Measurements from ENCODE around the gene FARSB.
"Not testable (repeated sequence)": the region's sequence is repeated elsewhere in the genome, so short reads cannot be mapped to it uniquely, and the experiment has no call there.

Gene FARSB

GRCh38 chr2:222604749-222605515 lies 51.0 kb downstream of the FARSB start:
- DNase-seq (ENCODE audit: low read depth): no peak

DNA sequence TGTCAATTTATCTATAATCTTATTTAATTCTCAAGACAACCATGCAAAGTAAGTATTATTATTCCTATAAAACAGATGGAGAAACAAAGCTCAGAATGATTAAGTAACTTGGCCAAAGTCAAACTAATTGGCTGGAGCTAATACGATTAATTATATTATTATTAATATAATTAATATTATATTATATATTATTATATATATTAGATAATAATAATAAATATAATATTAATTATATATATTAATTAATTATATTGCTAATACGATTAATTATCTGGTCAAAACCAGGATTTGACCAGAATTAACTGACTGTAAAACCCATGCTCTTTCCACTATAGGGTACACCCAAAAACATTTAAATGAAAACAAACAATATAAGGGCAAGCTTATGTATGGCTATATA lies 52.4 kb downstream of the FARSB start:
- DNase-seq (ENCODE audit: low read depth): no peak

DNA sequence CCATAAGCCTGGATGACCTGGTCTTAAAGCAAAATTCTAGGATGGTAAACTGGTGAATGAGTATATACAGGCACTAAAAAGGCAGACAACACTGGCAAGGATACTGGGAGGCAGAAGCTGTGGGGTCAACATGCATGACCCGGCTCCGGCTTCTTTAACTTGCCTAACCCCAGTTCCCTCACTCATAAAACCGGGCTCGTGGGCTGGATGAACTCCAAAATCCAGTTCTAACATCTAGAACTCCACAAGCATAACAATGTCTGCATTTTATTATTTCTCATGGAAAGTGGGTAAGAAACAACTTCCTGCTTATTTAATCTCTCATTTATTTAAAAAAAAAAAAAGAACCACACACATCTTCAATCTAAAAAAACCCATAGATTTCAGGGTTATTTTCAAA lies 57.3 kb downstream of the FARSB start:
- DNase-seq (ENCODE audit: low read depth): no peak

DNA sequence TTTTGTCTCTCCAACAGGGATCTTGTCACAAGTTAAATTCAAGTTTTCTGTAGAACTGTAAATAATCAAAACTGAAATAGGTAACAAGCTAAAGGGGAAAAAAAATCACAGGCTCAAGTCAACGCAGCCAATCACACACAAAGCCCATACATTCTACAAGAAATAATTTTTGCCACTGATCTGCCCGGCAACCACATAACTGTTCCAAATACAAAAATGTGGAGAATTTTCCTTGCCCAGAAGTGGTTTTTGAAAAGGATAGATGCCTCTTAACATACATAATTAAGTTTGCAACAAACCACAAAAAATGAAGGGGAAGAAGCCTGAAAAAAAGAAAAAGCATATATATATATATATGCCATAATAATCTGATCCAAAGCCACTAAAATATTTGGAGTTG lies 60.3 kb downstream of the FARSB start:
- DNase-seq (ENCODE audit: low read depth): no peak

DNA sequence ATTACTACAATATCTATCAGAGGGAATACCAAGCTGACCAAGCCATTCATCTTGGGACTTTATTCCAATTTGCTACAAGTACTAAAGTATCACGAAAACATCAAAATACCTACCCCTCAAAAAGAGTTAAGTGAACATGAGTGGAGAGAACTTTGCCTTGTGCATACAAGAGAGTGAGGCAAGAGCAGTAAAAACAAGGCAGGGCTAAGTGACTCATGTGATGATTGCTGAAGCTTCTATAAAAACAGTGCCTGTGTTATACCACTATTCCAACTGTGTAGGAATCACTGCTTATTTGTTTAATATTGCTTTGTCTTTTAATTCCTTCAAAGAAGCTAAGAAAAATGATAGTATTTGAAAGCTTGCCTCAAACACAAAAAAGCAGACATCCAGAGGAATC lies 61.2 kb downstream of the FARSB start:
- DNase-seq (ENCODE audit: low read depth): peak; percentile 68

DNA sequence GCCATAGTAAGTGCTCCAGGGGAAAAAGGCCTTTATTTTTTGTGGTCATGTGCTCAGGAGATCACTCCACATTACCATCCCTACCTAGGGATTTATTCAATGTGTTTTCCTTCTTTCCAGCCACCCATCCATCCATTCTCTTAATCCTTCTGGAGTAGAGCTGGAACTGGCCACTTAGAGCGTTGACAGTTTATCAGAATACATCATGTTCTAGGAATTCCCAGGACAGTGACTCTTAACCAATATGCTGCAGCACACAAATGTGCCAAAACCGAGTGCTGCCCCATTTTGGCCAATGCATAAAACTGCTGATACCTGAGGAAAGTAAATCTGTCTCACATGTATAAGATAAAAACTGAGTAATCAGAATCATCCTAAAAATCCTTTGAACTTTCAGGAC lies 63.7 kb downstream of the FARSB start:
- DNase-seq (ENCODE audit: low read depth): no peak

DNA sequence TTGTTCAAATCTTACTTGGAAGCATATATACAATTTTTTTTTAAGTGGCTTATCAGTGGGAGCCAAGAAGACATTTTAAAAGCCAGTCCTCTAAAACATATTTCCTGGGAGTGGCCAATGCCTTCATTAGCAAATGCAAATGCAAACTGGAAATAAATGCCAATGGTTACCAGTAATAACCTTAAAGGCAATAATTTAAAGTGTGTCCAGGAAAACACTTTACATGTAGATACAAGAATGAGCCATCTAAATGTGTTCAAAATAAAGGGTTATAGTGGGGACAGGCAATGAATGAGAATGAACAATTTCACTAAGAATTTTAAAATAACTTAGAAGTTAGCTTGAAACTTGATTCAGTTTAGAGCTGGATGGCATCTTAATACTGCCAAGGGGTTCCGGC lies 64.2 kb downstream of the FARSB start:
- DNase-seq (ENCODE audit: low read depth): no peak

- DNase-seq (ENCODE audit: low read depth): not testable (repeated sequence)
These were observed 71.3 kb downstream of the FARSB start for GRCh38 chr2:222584589-222584988.

- no peak for DNase-seq (ENCODE audit: low read depth)
These were observed 73.0 kb downstream of the FARSB start for GRCh38 chr2:222582928-222583327.

- no peak for DNase-seq (ENCODE audit: low read depth)
These were observed 78.6 kb downstream of the FARSB start for GRCh38 chr2:222577341-222577740.

DNA sequence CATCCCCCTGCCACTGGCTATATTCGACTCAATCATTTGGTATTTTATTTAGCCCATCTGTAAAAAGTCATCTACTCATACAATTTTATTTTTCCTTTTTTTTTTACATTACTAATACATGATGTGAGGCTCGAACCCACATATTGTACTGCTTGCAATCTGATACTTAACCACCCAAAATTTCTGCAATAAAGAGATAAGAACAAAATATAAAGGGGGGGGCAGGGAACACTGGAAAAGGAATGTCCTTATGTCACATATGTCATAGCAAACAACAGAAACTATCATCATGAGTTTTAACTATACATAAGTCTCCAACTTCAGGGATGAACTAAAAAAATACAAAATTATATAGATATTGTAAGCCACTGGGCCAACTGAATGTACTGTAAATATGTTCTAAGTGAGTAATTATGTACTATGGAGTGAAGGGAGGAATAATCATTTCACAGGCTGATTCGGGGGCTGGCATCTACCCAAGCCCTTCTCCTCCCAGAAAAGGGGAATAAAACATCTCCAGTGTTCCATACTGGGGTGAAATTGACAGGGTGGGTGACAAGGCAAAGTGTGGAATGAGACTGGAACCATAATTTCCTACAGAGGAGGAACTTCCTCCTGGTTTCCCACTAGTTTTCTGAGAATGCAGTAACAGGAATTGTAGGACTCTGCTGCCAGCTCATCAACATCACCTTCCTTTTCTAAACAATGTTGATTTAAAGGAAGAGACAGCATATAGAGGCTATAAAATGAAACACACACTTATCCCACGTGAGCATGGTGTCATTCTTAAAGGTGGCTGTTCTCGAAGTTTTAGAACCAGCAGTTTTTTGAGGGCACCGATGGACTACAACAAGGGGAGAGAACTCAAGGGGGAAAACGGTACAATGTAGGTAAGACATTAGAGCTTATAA lies 79.5 kb downstream of the FARSB start:
- DNase-seq (ENCODE audit: low read depth): no peak

DNA sequence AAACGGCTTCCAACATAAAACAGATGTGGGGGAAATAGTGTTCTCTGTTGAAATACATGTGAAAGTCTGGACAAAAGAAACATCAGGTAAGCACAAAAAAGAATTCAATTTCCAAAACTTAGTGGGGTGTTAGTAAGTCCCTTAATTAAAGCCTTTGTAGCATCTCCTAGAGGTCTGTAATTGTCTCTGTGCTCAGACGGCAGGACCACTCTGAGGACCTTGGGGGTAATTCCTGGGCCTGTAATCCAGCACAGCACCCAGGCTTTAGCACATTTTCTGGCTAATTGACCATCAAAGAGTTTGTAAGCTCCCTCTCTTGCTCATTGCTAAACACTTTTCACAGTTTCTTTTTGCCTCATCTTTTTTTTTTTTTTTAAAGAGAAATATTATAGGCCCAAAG lies 80.3 kb downstream of the FARSB start:
- DNase-seq (ENCODE audit: low read depth): no peak

DNA sequence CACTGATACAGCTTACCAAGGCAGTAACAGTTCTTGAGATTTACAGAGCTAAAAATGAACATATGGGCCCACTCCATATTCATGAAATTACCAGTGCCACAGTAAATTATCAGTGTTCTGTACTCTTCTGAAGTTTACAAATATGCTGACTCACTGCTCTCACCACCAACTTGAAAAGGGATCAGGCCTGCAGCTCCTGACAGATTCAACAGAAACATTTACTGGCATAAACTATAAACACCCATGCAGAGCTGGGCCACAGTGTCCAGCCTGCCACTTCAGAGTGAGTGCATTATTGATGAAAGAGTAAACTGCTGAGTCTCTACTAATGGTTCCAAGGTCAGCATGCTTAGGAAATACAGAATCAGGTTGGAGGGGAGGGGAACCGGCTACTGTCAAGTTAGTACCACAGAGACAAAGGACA lies 83.1 kb downstream of the FARSB start:
- peak; percentile 28 for DNase-seq (ENCODE audit: low read depth)

GRCh38 chr2:222572264-222572721 lies 83.6 kb downstream of the FARSB start:
- peak; percentile 17 for DNase-seq (ENCODE audit: low read depth)

- peak; percentile 47 for DNase-seq (ENCODE audit: low read depth)
These were observed 86.1 kb downstream of the FARSB start for GRCh38 chr2:222569826-222570225.

- DNase-seq (ENCODE audit: low read depth): peak; percentile 68
These were observed 87.0 kb downstream of the FARSB start for GRCh38 chr2:222568865-222569264.

- DNase-seq (ENCODE audit: low read depth): no peak
These were observed 89.7 kb downstream of the FARSB start for GRCh38 chr2:222566229-222566628.

DNA sequence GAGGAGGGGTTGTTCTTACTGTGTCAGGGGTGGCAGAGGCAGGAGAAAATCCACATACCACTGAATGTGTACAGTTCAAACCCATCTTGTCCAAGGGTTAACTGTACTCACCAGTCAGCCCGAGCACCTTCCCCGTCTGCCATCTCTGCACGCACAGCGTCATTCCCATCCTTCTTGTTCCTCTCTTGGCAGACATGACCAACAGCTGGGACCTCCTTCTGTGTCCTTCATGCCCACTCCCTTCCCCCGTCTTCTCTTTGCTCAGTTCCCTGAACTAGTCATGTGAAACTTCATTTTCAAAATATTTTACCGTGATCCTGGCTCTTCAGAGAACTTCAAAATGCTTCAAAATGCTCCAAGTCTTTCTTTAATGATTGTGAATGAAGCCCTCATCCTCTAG lies 92.0 kb downstream of the FARSB start:
- DNase-seq (ENCODE audit: low read depth): no peak

DNA sequence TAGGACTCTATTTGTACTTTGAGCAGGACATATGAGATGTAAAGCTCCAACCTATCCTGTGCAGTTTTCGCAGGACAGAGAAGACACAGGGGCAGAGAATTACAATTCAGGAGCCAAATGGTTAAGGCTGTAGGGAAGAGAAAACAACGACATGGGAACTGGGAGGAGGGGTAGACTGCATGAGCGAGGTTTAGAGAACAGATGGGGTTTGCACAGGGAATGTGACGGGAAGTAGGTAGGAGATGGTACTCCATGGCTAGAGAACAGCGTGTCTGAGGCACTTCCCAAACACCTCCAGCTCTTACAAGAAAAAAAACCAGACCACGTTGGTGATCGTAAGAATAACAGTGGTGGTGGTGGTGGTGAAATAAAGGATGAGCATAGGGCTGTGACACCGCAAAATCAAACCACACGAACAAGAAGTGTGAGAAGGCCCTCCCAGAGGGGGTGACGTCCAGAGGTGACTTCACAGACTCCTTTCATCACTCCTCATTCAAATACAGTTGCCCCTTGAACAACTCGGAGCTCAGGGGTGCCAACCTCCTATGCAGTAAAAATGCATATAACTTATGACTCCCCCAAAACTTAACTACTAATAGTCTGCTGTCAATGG lies 92.7 kb downstream of the FARSB start:
- DNase-seq (ENCODE audit: low read depth): no peak

- peak; percentile 25 for DNase-seq (ENCODE audit: low read depth)
These were observed 93.9 kb downstream of the FARSB start for GRCh38 chr2:222561817-222562645.

DNA sequence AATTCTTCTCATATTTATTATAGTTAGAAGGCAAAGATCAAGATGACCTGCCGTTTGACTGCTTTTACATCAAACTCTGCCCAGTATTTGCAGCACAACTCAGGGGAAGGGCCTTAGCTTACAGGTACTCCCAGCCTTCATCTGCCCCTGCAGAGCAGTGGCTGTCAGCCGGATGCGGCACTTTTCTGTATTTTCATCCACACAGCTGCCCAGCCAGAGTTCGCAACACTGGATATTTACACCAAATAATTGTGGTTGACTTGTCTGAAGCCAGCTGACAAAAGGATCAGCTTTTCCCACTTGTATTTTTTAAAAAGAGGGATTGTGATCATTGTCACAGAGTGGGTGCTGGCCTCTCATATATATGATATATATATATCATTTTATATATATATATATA lies 94.7 kb downstream of the FARSB start:
- DNase-seq (ENCODE audit: low read depth): no peak

DNA sequence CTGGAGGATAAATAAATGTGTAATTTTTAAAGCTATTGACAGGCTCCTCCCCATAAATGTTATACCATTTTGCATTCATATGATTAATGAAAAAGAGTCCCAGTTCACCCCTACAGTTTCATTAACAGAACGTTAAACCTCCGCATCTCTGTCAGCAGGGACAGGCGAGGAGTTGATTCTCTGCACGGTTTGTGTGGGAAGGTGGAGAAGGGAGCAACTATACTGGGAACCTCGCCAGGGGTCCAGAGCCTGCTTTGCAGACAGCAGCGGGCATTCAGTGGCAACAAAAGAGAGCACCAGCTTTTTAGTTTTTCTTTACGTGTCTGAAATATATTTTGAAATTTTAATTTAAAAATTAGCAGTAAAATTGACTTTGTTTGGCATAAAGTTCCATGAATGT lies 101.4 kb downstream of the FARSB start:
- DNase-seq (ENCODE audit: low read depth): no peak

All from stromal cell of bone marrow (primary cell).